ENCODE measurements around the gene NSD2. TPM values are rescaled to one million over a fixed set of nuclear protein-coding genes. Genes with fewer than 3 reads are reported as not detected.

NSD2 gene
- total and polyA plus RNA-seq, 3 experiments from 2014 or later: 9.0 to 152 (median 150) TPM

GRCh38 chr4:1896658-1896991, 25.4 kb downstream of the NSD2 start:
- POLR2A ChIA-PET: no interaction called here
- no peak overlapping the region for H3K27ac Mint-ChIP-seq
- DNase-seq: no peak

GRCh38 chr4:1898007-1898406, 26.8 kb downstream of the NSD2 start:
- Histone ChIP-seq H3K4me1 (ENCODE audit: insufficient read depth, low read length) (peaks cover 5% of the 10 kb centered on the region), H3K36me3 (ENCODE audit: insufficient read depth, low read length) (peaks cover 7% of the 10 kb centered on the region), H3K27me3 (ENCODE audit: insufficient read depth, low read length, poor library complexity, severe bottlenecking) (no peaks in the 10 kb centered on the region), H3K27ac (ENCODE audit: low read depth, low read length) (no peak overlapping the region), H3K4me3 (ENCODE audit: low read length) (no peak overlapping the region), H3K9me3 (ENCODE audit: low read length) (no peaks in the 10 kb centered on the region)
- Mint-ChIP-seq H3K27me3 (peaks cover 0 to 2% of the 10 kb centered on the region in 2 donors), H3K36me3 (peaks cover 0 to 29% (median 2%) of the 10 kb centered on the region in 3 donors), H3K27ac (peak overlapping the region in 1 of 8 donors; percentile 96), H3K4me3 (no peak overlapping the region), H3K4me1 (peaks cover 6 to 19% (median 14%) of the 10 kb centered on the region in 3 donors), H3K9me3 (no peaks in the 10 kb centered on the region)
- ChIA-PET CTCF (interaction anchor here (0.7 to 7.4 kb wide), 13 partner anchors 8 to 210 kb away, joined by 3 to 126 read pairs (median 5); no protein-coding TSS in a partner anchor), POLR2A (no interaction called here)
- no peak for DNase-seq

More at GRCh38 chr4:1896658-1896991, 25.4 kb downstream of the NSD2 start:
- H3K4me3 Mint-ChIP-seq: no peak overlapping the region
- CTCF ChIA-PET: interaction anchor here (1.8 to 7.4 kb wide), 2 partner anchors 47 to 151 kb away, joined by 3 to 126 read pairs; no protein-coding TSS in a partner anchor
- no peaks in the 10 kb centered on the region for H3K9me3 Mint-ChIP-seq
- Histone ChIP-seq H3K9me3 (ENCODE audit: low read length) (no peaks in the 10 kb centered on the region), H3K36me3 (ENCODE audit: insufficient read depth, low read length) (peaks cover 7% of the 10 kb centered on the region), H3K27me3 (ENCODE audit: insufficient read depth, low read length, poor library complexity, severe bottlenecking) (no peaks in the 10 kb centered on the region), H3K4me3 (ENCODE audit: low read length) (no peak overlapping the region), H3K27ac (ENCODE audit: low read depth, low read length) (no peak overlapping the region), H3K4me1 (ENCODE audit: insufficient read depth, low read length) (peaks cover 5% of the 10 kb centered on the region)
- peaks cover 7 to 21% (median 17%) of the 10 kb centered on the region in 3 donors for H3K4me1 Mint-ChIP-seq
- peaks cover 0 to 17% (median 2%) of the 10 kb centered on the region in 3 donors for H3K36me3 Mint-ChIP-seq
- no peaks in the 10 kb centered on the region for H3K27me3 Mint-ChIP-seq

- Mint-ChIP-seq H3K27me3 (peaks cover 0 to 2% of the 10 kb centered on the region in 2 donors), H3K4me3 (no peak overlapping the region), H3K27ac (peak overlapping the region in 3 of 8 donors; percentile 4 to 82 (median 76)), H3K9me3 (no peaks in the 10 kb centered on the region), H3K36me3 (peaks cover 0 to 34% (median 6%) of the 10 kb centered on the region in 3 donors), H3K4me1 (peaks cover 9 to 24% (median 14%) of the 10 kb centered on the region in 3 donors)
- Histone ChIP-seq H3K27me3 (ENCODE audit: insufficient read depth, low read length, poor library complexity, severe bottlenecking) (no peaks in the 10 kb centered on the region), H3K4me3 (ENCODE audit: low read length) (no peak overlapping the region), H3K27ac (ENCODE audit: low read depth, low read length) (no peak overlapping the region), H3K4me1 (ENCODE audit: insufficient read depth, low read length) (peaks cover 5% of the 10 kb centered on the region), H3K9me3 (ENCODE audit: low read length) (no peaks in the 10 kb centered on the region), H3K36me3 (ENCODE audit: insufficient read depth, low read length) (peaks cover 7% of the 10 kb centered on the region)
- ChIA-PET CTCF (interaction anchor here (0.9 to 7.4 kb wide), 23 partner anchors 9 to 211 kb away, joined by 3 to 126 read pairs (median 6); partner anchors contain the start of gene LETM1), POLR2A (no interaction called here)
- DNase-seq: no peak
These were observed 27.5 kb downstream of the NSD2 start for GRCh38 chr4:1898681-1899080.

- Mint-ChIP-seq H3K27ac (peak overlapping the region in 5 of 8 donors; percentile 4 to 77 (median 66)), H3K36me3 (peaks cover 0 to 39% (median 8%) of the 10 kb centered on the region in 3 donors), H3K27me3 (peaks cover 0 to 2% of the 10 kb centered on the region in 2 donors), H3K9me3 (no peaks in the 10 kb centered on the region), H3K4me3 (no peak overlapping the region), H3K4me1 (peaks cover 9 to 24% (median 14%) of the 10 kb centered on the region in 3 donors)
- Histone ChIP-seq H3K27ac (ENCODE audit: low read depth, low read length) (no peak overlapping the region), H3K4me3 (ENCODE audit: low read length) (no peak overlapping the region), H3K4me1 (ENCODE audit: insufficient read depth, low read length) (peaks cover 5% of the 10 kb centered on the region), H3K9me3 (ENCODE audit: low read length) (no peaks in the 10 kb centered on the region), H3K27me3 (ENCODE audit: insufficient read depth, low read length, poor library complexity, severe bottlenecking) (no peaks in the 10 kb centered on the region), H3K36me3 (ENCODE audit: insufficient read depth, low read length) (peaks cover 13% of the 10 kb centered on the region)
- ChIA-PET CTCF (interaction anchor here (0.6 to 7.4 kb wide), 31 partner anchors 10 to 211 kb away, joined by 3 to 126 read pairs (median 6); partner anchors contain the start of gene LETM1), POLR2A (no interaction called here)
- peak; percentile 51 to 82 (median 68) for DNase-seq
These were observed 28.2 kb downstream of the NSD2 start for GRCh38 chr4:1899149-1900086.

GRCh38 chr4:1900087-1900433, 28.9 kb downstream of the NSD2 start:
- H3K9me3 ChIP-seq (ENCODE audit: low read length): no peaks in the 10 kb centered on the region
- no peak overlapping the region for H3K27ac ChIP-seq (ENCODE audit: low read depth, low read length)
- Mint-ChIP-seq H3K9me3 (no peaks in the 10 kb centered on the region), H3K36me3 (peaks cover 0 to 44% (median 10%) of the 10 kb centered on the region in 3 donors), H3K27ac (peak overlapping the region in 1 of 8 donors; percentile 47), H3K4me3 (no peak overlapping the region), H3K4me1 (peaks cover 7 to 19% (median 12%) of the 10 kb centered on the region in 3 donors), H3K27me3 (peaks cover 0 to 2% of the 10 kb centered on the region in 2 donors)
- H3K27me3 ChIP-seq (ENCODE audit: insufficient read depth, low read length, poor library complexity, severe bottlenecking): no peaks in the 10 kb centered on the region
- peaks cover 5% of the 10 kb centered on the region for H3K4me1 ChIP-seq (ENCODE audit: insufficient read depth, low read length)
- ChIA-PET POLR2A (no interaction called here), CTCF (interaction anchor here (0.6 to 7.4 kb wide), 24 partner anchors 9 to 207 kb away, joined by 3 to 126 read pairs (median 6); partner anchors contain the start of gene LETM1)
- no peak for DNase-seq
- peaks cover 14% of the 10 kb centered on the region for H3K36me3 ChIP-seq (ENCODE audit: insufficient read depth, low read length)
- no peak overlapping the region for H3K4me3 ChIP-seq (ENCODE audit: low read length)

GRCh38 chr4:1900624-1901023, 29.4 kb downstream of the NSD2 start:
- peaks cover 0 to 2% of the 10 kb centered on the region in 2 donors for H3K27me3 Mint-ChIP-seq
- no peak overlapping the region for H3K4me3 Mint-ChIP-seq
- H3K36me3 Mint-ChIP-seq: peaks cover 0 to 47% (median 12%) of the 10 kb centered on the region in 3 donors
- peaks cover 7 to 14% (median 11%) of the 10 kb centered on the region in 3 donors for H3K4me1 Mint-ChIP-seq
- H3K27ac Mint-ChIP-seq: no peak overlapping the region
- POLR2A ChIA-PET: no interaction called here
- Histone ChIP-seq H3K9me3 (ENCODE audit: low read length) (no peaks in the 10 kb centered on the region), H3K4me3 (ENCODE audit: low read length) (no peak overlapping the region), H3K36me3 (ENCODE audit: insufficient read depth, low read length) (peaks cover 17% of the 10 kb centered on the region), H3K27me3 (ENCODE audit: insufficient read depth, low read length, poor library complexity, severe bottlenecking) (no peaks in the 10 kb centered on the region), H3K27ac (ENCODE audit: low read depth, low read length) (no peak overlapping the region), H3K4me1 (ENCODE audit: insufficient read depth, low read length) (peaks cover 8% of the 10 kb centered on the region)
- no peak for DNase-seq
- CTCF ChIA-PET: interaction anchor here (1.1 to 7.4 kb wide), 8 partner anchors 9 to 155 kb away, joined by 5 to 126 read pairs (median 12); no protein-coding TSS in a partner anchor
- no peaks in the 10 kb centered on the region for H3K9me3 Mint-ChIP-seq

- H3K4me3 Mint-ChIP-seq: no peak overlapping the region
- no peaks in the 10 kb centered on the region for H3K9me3 Mint-ChIP-seq
- no peak overlapping the region for H3K4me3 ChIP-seq (ENCODE audit: low read length)
- H3K27ac ChIP-seq (ENCODE audit: low read depth, low read length): no peak overlapping the region
- H3K4me1 Mint-ChIP-seq: peaks cover 7 to 16% (median 11%) of the 10 kb centered on the region in 3 donors
- H3K36me3 ChIP-seq (ENCODE audit: insufficient read depth, low read length): peaks cover 17% of the 10 kb centered on the region
- no peak for DNase-seq
- no peaks in the 10 kb centered on the region for H3K9me3 ChIP-seq (ENCODE audit: low read length)
- POLR2A ChIA-PET: no interaction called here
- peaks cover 0 to 2% of the 10 kb centered on the region in 2 donors for H3K27me3 Mint-ChIP-seq
- H3K4me1 ChIP-seq (ENCODE audit: insufficient read depth, low read length): peaks cover 13% of the 10 kb centered on the region
- no peaks in the 10 kb centered on the region for H3K27me3 ChIP-seq (ENCODE audit: insufficient read depth, low read length, poor library complexity, severe bottlenecking)
- H3K36me3 Mint-ChIP-seq: peaks cover 0 to 52% (median 12%) of the 10 kb centered on the region in 3 donors
- no peak overlapping the region for H3K27ac Mint-ChIP-seq
- CTCF ChIA-PET: interaction anchor here (1.1 to 7.4 kb wide), 5 partner anchors 8 to 155 kb away, joined by 5 to 126 read pairs (median 18); no protein-coding TSS in a partner anchor
These were observed 29.9 kb downstream of the NSD2 start for GRCh38 chr4:1901127-1901526.

All from CD8-positive, alpha-beta memory T cell (primary cell).